ENCODE measurements around the gene TMEM39B.
"Not testable (repeated sequence)": the region's sequence is repeated elsewhere in the genome, so short reads cannot be mapped to it uniquely, and the experiment has no call there.

The TMEM39B gene

GRCh38 chr1:32066489-32066873 lies 6.3 kb upstream of the TMEM39B start:
- DNase-seq (ENCODE audit: insufficient read length, low spot score): peak; percentile 41
- FAIRE-seq: no peak

- DNase-seq (ENCODE audit: insufficient read length, low spot score) (no peak), FAIRE-seq (no peak)
Measured at GRCh38 chr1:32068957-32069588, 3.7 kb upstream of the TMEM39B start.

- DNase-seq (ENCODE audit: insufficient read length, low spot score) (no peak), FAIRE-seq (no peak)
Measured at GRCh38 chr1:32071758-32072621, 749 bp upstream of the TMEM39B start.

- no peak for FAIRE-seq
- no peak for DNase-seq (ENCODE audit: insufficient read length, low spot score)
Measured at GRCh38 chr1:32073299-32074229, 825 bp downstream of the TMEM39B start.

GRCh38 chr1:32074841-32075240 lies 2.1 kb downstream of the TMEM39B start:
- DNase-seq (ENCODE audit: insufficient read length, low spot score): no peak
- no peak for FAIRE-seq

- no peak for FAIRE-seq
- no peak for DNase-seq (ENCODE audit: insufficient read length, low spot score)
Measured at GRCh38 chr1:32077451-32077850, 4.7 kb downstream of the TMEM39B start.

- FAIRE-seq: no peak
- DNase-seq (ENCODE audit: insufficient read length, low spot score): no peak
Measured at GRCh38 chr1:32082022-32082421, 9.3 kb downstream of the TMEM39B start.

GRCh38 chr1:32086381-32086780 lies 13.6 kb downstream of the TMEM39B start:
- not testable (repeated sequence) for DNase-seq (ENCODE audit: insufficient read length, low spot score); FAIRE-seq

- FAIRE-seq: no peak
- no peak for DNase-seq (ENCODE audit: insufficient read length, low spot score)
Measured at GRCh38 chr1:32091176-32091575, 18.4 kb downstream of the TMEM39B start.

GRCh38 chr1:32091591-32091990 lies 18.9 kb downstream of the TMEM39B start:
- FAIRE-seq: no peak
- DNase-seq (ENCODE audit: insufficient read length, low spot score): no peak

- DNase-seq (ENCODE audit: insufficient read length, low spot score): no peak
- no peak for FAIRE-seq
Measured at GRCh38 chr1:32094746-32095521, 22.2 kb downstream of the TMEM39B start.

- FAIRE-seq (no peak), DNase-seq (ENCODE audit: insufficient read length, low spot score) (no peak)
Measured at GRCh38 chr1:32099426-32099825, 26.7 kb downstream of the TMEM39B start.

GRCh38 chr1:32100359-32100758 lies 27.6 kb downstream of the TMEM39B start:
- DNase-seq (ENCODE audit: insufficient read length, low spot score) (no peak), FAIRE-seq (no peak)

GRCh38 chr1:32100807-32101708 lies 28.3 kb downstream of the TMEM39B start:
- DNase-seq (ENCODE audit: insufficient read length, low spot score): peak; percentile 71
- FAIRE-seq: no peak

- DNase-seq (ENCODE audit: insufficient read length, low spot score) (no peak), FAIRE-seq (no peak)
Measured at GRCh38 chr1:32104127-32104526, 31.4 kb downstream of the TMEM39B start.

- FAIRE-seq (no peak), DNase-seq (ENCODE audit: insufficient read length, low spot score) (no peak)
Measured at GRCh38 chr1:32105338-32105737, 32.6 kb downstream of the TMEM39B start.

GRCh38 chr1:32106663-32107275 lies 34.0 kb downstream of the TMEM39B start:
- FAIRE-seq: no peak
- no peak for DNase-seq (ENCODE audit: insufficient read length, low spot score)

- no peak for FAIRE-seq
- DNase-seq (ENCODE audit: insufficient read length, low spot score): peak; percentile 78
Measured at GRCh38 chr1:32107742-32108661, 35.3 kb downstream of the TMEM39B start, which contains the start of gene KPNA6. TSS of gene KPNA6 (plus strand) at chr1:32108056. CDS start at chr1:32108131, 75 bp downstream.
